GM12878 (cell line): ENCODE results near the gene ISG20L2. TPM values are rescaled to one million over a fixed set of nuclear protein-coding genes. Genes with fewer than 3 reads are reported as not detected.

Experiments
- ATAC-seq: fragments of 200-7000 bp; cut with Tn5 transposase; 3 replicates; pipeline ENCODE4 v1.9.1; 2020; ENCODE audit warnings: mild to moderate bottlenecking, moderate library complexity
- BruUV-seq: library from RNA; stranded (reverse); fragments of 400-500 nt; replicated peaks from 2 replicates; lab custom pipeline; 2021; lab: Mats Ljungman, UMichigan
- CTCF ChIA-PET: fragments of 300-600 bp; sonication (Branson Sonifier 250); formaldehyde crosslinking; extraction: SDS; loops from one replicate; lab custom pipeline; 2021; ENCODE audit warnings: inconsistent platforms; lab: Yijun Ruan, JAX
- POLR2A ChIA-PET: fragments of 350-600 bp; formaldehyde crosslinking; extraction: SDS; loops from one replicate; lab custom pipeline; 2021; ENCODE audit warnings: inconsistent platforms; lab: Charles Lee
- RAD21 ChIA-PET: fragments of 300-600 bp; sonication (Branson Sonifier 250); formaldehyde crosslinking; loops from one replicate; lab custom pipeline; 2023; ENCODE audit warnings: antibody characterized with exemption; ENCODE audit not compliant: unreplicated experiment; lab: Charles Lee
- SMC1A ChIA-PET: fragments of 300-600 bp; sonication (Branson Sonifier 250); formaldehyde crosslinking; loops from one replicate; lab custom pipeline; 2023; ENCODE audit not compliant: unreplicated experiment, uncharacterized antibody; lab: Charles Lee
- DNase-seq: peaks from one replicate; pipeline ENCODE4 v3.0.0-alpha.2; 2011; ENCODE audit warnings: low read depth, low spot score
- FAIRE-seq: peaks from 3 replicates; lab custom pipeline; 2011; peaks lifted over from hg19 to GRCh38; lab: Jason Lieb, UNC
- H2AFZ ChIP-seq: 2 replicates; pipeline ENCODE4 v1.6.0; 2011; ENCODE audit warnings: low read depth, low read length, control low read depth; ENCODE audit not compliant: control insufficient read depth
- H3K27ac ChIP-seq: 2 replicates; pipeline ENCODE4 v1.5.1; 2011; ENCODE audit warnings: control low read depth; ENCODE audit not compliant: control insufficient read depth, insufficient read depth
- H3K27me3 ChIP-seq, 2 experiments: replicated peaks in 1 of 2; 2 replicates each; pipeline versions ENCODE4 v1.6.0 to v1.6.1; 2011; ENCODE audit warnings: low read length in 1 of 2; ENCODE audit not compliant: control insufficient read depth in 2 of 2, insufficient read depth in 2 of 2
- H3K36me3 ChIP-seq, 2 experiments: 2 replicates each; pipeline ENCODE4 v1.5.1; 2011; ENCODE audit warnings: low read length in 1 of 2; ENCODE audit not compliant: control insufficient read depth in 2 of 2, insufficient read depth in 2 of 2
- H3K4me1 ChIP-seq: 2 replicates; pipeline ENCODE4 v1.6.1; 2011; ENCODE audit warnings: mild to moderate bottlenecking, low read length, moderate library complexity, mixed read lengths; ENCODE audit not compliant: control insufficient read depth, insufficient read depth
- H3K4me2 ChIP-seq: 2 replicates; pipeline ENCODE4 v1.6.0; 2011; ENCODE audit warnings: control low read depth; ENCODE audit not compliant: control insufficient read depth, insufficient read depth
- H3K4me3 ChIP-seq: fragments of 200-600 bp; sonication (generic); 2 replicates; pipeline ENCODE4 v1.5.1; 2016
- H3K79me2 ChIP-seq: 2 replicates; pipeline ENCODE4 v1.6.0; 2011; ENCODE audit warnings: low read length; ENCODE audit not compliant: control insufficient read depth, insufficient read depth
- H3K9ac ChIP-seq: 2 replicates; pipeline ENCODE4 v1.8.0; 2011; ENCODE audit warnings: low read length, control low read depth, mixed read lengths; ENCODE audit not compliant: control insufficient read depth, insufficient read depth
- H3K9me3 ChIP-seq: replicated peaks from 3 replicates; pipeline ENCODE4 v1.5.1; 2011; ENCODE audit warnings: mild to moderate bottlenecking, low read length; ENCODE audit not compliant: control insufficient read depth, insufficient read depth
- H4K20me1 ChIP-seq: 2 replicates; pipeline ENCODE4 v1.6.0; 2011; ENCODE audit not compliant: control insufficient read depth, insufficient read depth
- HDAC6 ChIP-seq: fragments of 200-600 bp; sonication (generic); IDR thresholded peaks from one replicate; pipeline ENCODE4 v1.8.0; 2017; ENCODE audit warnings: antibody characterized with exemption; ENCODE audit not compliant: unreplicated experiment
- SMC3 ChIP-seq: IDR thresholded peaks from 2 replicates; pipeline ENCODE4 v1.6.1; 2011; ENCODE audit warnings: low read length, improper control_type of control experiment, borderline replicate concordance
- WGBS: methylation state at CpG from one replicate; pipeline ENCODE4 v1.1.6; 2016; ENCODE audit warnings: low lambda C conversion rate; ENCODE audit not compliant: insufficient replicate concordance, insufficient coverage; ENCODE audit errors: missing lambda C conversion rate; 5-methylcytosine and 5-hydroxymethylcytosine counted together
- in situ Hi-C: fragments of 300-500 bp; cut with MboI; formaldehyde crosslinking; loops from 9 replicates; pipeline ENCODE4 v1.14.3; 2018; ENCODE audit warnings: mixed read lengths
- intact Hi-C: fragments of 100-400 bp; cut with micrococcal nuclease; formaldehyde crosslinking; loops from one replicate; pipeline ENCODE4 v1.14.2; 2022; ENCODE audit not compliant: unreplicated experiment
- polyA plus RNA-seq, 11 experiments: library from polyadenylated mRNA; depleted of rRNA in 4 of 11; unstranded in 6 of 11; stranded (reverse) in 5 of 11; fragments of >200 nt; fragmentation: Nextera tagmentation in 4 of 11; fragmentation: Illumina TruSeq in 1 of 11; extraction: Ambion mirVana in 4 of 11; extraction: Trizol in 1 of 11; gene quantifications; 1 replicate in 1 of 11; 2 replicates in 10 of 11; pipeline versions ENCODE4 v1.2.1 to v1.2.3, GENCODE V29; 2011 to 2016; ENCODE audit warnings: inconsistent platforms in 2 of 11, missing spikeins in 2 of 11, low read depth in 1 of 11
- total RNA-seq, 4 experiments: library from RNA; depleted of rRNA in 3 of 4; stranded (reverse); fragments of >200 nt in 3 of 4; fragmentation: Illumina TruSeq in 1 of 4; extraction: Trizol in 1 of 4; gene quantifications; 2 replicates each; pipeline versions ENCODE4 v1.2.1 to v1.2.3, GENCODE V29; 2013 to 2021
- TF ChIP-seq, protein P1 (sequence below): fragments of 450-650 bp; IDR thresholded peaks from 2 replicates; pipeline ENCODE4 v1.6.1; 2017; ENCODE audit warnings: antibody characterized with exemption, mild to moderate bottlenecking, moderate library complexity

ISG20L2 gene
- total and polyA plus RNA-seq, 10 of the 15 experiments (the other 5 are each of a cell fraction or from before 2014, with no cell fraction given) = 16.4 to 111 (median 48.0) TPM

DNA sequence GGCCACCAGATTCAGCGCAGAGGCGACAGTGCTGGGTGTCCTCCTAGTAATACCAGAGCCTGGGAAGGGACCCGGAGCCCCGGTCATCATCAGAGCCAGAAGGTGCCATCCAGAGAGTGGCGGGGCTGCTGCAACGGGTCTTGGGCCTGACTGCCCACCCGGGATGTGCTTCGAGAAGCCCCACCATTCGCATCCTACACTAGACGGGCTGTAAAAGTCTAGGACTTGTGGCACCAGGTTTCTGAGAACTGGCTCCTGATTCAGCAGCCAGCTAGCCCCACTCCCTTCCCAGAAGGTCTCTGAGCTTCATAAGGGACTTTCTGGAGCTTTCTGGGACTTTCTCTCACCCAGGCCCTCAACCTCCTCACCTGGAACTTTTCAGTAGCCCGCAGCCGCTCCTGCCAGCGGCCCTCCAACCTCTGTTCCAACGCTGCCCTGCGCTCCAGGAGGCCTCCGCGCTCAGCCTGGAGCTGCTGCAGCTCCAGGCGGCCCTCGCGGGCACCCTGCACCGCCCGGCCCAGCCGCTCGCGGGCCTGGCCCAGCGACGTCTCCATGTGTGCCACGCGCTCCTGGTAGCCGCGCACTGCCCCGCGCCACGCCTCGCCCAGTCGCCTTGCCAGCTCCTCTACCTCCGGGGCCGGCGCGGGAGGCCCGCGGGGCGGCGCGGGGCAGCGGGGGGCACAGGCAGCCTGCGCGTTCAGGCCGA lies 52.3 kb downstream of the ISG20L2 start:
- ChIA-PET SMC1A (interaction anchor here (1.2 to 4.0 kb wide), 3 partner anchors 14 to 50 kb away, joined by 3 to 33 read pairs (median 3); no protein-coding TSS in a partner anchor), POLR2A (interaction anchor here (0.7 to 1.4 kb wide), 2 partner anchors 15 to 17 kb away, joined by 3 to 4 read pairs; no protein-coding TSS in a partner anchor), CTCF (interaction anchor here (0.6 to 12.9 kb wide), 8 partner anchors 11 to 221 kb away, joined by 3 to 192 read pairs (median 4); no protein-coding TSS in a partner anchor), RAD21 (interaction anchor here (0.7 to 5.8 kb wide), 6 partner anchors 11 to 89 kb away, joined by 3 to 58 read pairs (median 4); no protein-coding TSS in a partner anchor)
- Histone ChIP-seq H3K79me2 (no peaks in the 10 kb centered on the region), H3K4me3 (no peak overlapping the region), H3K9ac (no peak overlapping the region), H3K27ac (no peak overlapping the region), H3K27me3 (peaks cover 16 to 21% of the 10 kb centered on the region in 2 experiments), H3K9me3 (no peaks in the 10 kb centered on the region), H3K36me3 (no peaks in the 10 kb centered on the region), H2AFZ (no peak overlapping the region), H3K4me2 (no peak overlapping the region), H4K20me1 (no peaks in the 10 kb centered on the region), H3K4me1 (peaks cover 9% of the 10 kb centered on the region)
- no TSS peak for BruUV-seq
- intact Hi-C loops = no loop called here
- DNase-seq = no peak
- TF ChIP-seq HDAC6 = peak; percentile 70
- TF ChIP-seq SMC3 = no peak
- TF ChIP-seq, protein P1, sequence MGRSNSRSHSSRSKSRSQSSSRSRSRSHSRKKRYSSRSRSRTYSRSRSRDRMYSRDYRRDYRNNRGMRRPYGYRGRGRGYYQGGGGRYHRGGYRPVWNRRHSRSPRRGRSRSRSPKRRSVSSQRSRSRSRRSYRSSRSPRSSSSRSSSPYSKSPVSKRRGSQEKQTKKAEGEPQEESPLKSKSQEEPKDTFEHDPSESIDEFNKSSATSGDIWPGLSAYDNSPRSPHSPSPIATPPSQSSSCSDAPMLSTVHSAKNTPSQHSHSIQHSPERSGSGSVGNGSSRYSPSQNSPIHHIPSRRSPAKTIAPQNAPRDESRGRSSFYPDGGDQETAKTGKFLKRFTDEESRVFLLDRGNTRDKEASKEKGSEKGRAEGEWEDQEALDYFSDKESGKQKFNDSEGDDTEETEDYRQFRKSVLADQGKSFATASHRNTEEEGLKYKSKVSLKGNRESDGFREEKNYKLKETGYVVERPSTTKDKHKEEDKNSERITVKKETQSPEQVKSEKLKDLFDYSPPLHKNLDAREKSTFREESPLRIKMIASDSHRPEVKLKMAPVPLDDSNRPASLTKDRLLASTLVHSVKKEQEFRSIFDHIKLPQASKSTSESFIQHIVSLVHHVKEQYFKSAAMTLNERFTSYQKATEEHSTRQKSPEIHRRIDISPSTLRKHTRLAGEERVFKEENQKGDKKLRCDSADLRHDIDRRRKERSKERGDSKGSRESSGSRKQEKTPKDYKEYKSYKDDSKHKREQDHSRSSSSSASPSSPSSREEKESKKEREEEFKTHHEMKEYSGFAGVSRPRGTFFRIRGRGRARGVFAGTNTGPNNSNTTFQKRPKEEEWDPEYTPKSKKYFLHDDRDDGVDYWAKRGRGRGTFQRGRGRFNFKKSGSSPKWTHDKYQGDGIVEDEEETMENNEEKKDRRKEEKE = no peak
- ATAC-seq = no peak
- WGBS = 51% methylated on average over 47 of the region's 49 CpGs
- in situ Hi-C loops = no loop called here
- no peak for FAIRE-seq
